Skin of body (tissue), 2 donors: ENCODE measurements around the gene ZBTB40. TPM values are rescaled to one million over a fixed set of nuclear protein-coding genes. Genes with fewer than 3 reads are reported as not detected.

Source experiments
- DNase-seq: peaks from one replicate; lab custom pipeline; 2025; lab: John Stamatoyannopoulos, UW
- total RNA-seq: library from RNA; depleted of rRNA; stranded (reverse); fragments of >200 nt; gene quantifications from one replicate; pipeline ENCODE4 v1.2.3, GENCODE V29; 2014

The ZBTB40 gene
- total RNA-seq, 1 donor from 2014 or later, result 11.2 TPM

- DNase-seq, result no peak
Measured at GRCh38 chr1:22471078-22471477, 19.4 kb downstream of the ZBTB40 start.

GRCh38 chr1:22471610-22472009, 20.0 kb downstream of the ZBTB40 start:
- DNase-seq, result no peak

- no peak for DNase-seq
Measured at GRCh38 chr1:22472596-22472995, 20.9 kb downstream of the ZBTB40 start.

GRCh38 chr1:22473952-22474351, 22.3 kb downstream of the ZBTB40 start:
- DNase-seq, result no peak

GRCh38 chr1:22476566-22476965, 24.9 kb downstream of the ZBTB40 start:
- no peak for DNase-seq

- no peak for DNase-seq
Measured at GRCh38 chr1:22483121-22483520, 31.5 kb downstream of the ZBTB40 start.

GRCh38 chr1:22484706-22485345, 33.2 kb downstream of the ZBTB40 start:
- DNase-seq, result no peak

- no peak for DNase-seq
Measured at GRCh38 chr1:22485431-22485830, 33.8 kb downstream of the ZBTB40 start.

- DNase-seq, result no peak
Measured at GRCh38 chr1:22487781-22488180, 36.1 kb downstream of the ZBTB40 start.

- DNase-seq, result no peak
Measured at GRCh38 chr1:22488319-22488718, 36.7 kb downstream of the ZBTB40 start.

- DNase-seq, result no peak
Measured at GRCh38 chr1:22489278-22489677, 37.6 kb downstream of the ZBTB40 start.

GRCh38 chr1:22489823-22490222, 38.2 kb downstream of the ZBTB40 start:
- DNase-seq, result no peak

GRCh38 chr1:22490309-22490708, 38.7 kb downstream of the ZBTB40 start:
- DNase-seq, result no peak

- DNase-seq, result no peak
Measured at GRCh38 chr1:22491995-22492715, 40.5 kb downstream of the ZBTB40 start.

GRCh38 chr1:22494144-22494543, 42.5 kb downstream of the ZBTB40 start:
- DNase-seq, result no peak

GRCh38 chr1:22494943-22495579, 43.4 kb downstream of the ZBTB40 start:
- no peak for DNase-seq

GRCh38 chr1:22496536-22497160, 45.0 kb downstream of the ZBTB40 start:
- no peak for DNase-seq

- no peak for DNase-seq
Measured at GRCh38 chr1:22498463-22498862, 46.8 kb downstream of the ZBTB40 start.

- DNase-seq, result no peak
Measured at GRCh38 chr1:22500058-22500457, 48.4 kb downstream of the ZBTB40 start.

GRCh38 chr1:22500471-22500870, 48.8 kb downstream of the ZBTB40 start:
- no peak for DNase-seq

GRCh38 chr1:22502202-22502601, 50.6 kb downstream of the ZBTB40 start:
- no peak for DNase-seq

GRCh38 chr1:22503721-22504410, 52.2 kb downstream of the ZBTB40 start:
- no peak for DNase-seq
